HG03025 (cell line): ENCODE results near the gene PDE6B.

Experiments
- ATAC-seq: cut with Tn5 transposase; IDR thresholded peaks from one replicate; pipeline ENCODE4 v1.9.1; 2021; ENCODE audit warnings: mild to moderate bottlenecking, moderate library complexity; ENCODE audit not compliant: unreplicated experiment, low FRiP score

The PDE6B gene

GRCh38 chr4:717601-718320 is 92.4 kb downstream of the PDE6B start:
- ATAC-seq = no peak

GRCh38 chr4:718460-718859 is 93.1 kb downstream of the PDE6B start:
- ATAC-seq = no peak
